ENCODE data around the gene SLC25A33.

The SLC25A33 gene

GRCh38 chr1:9599741-9600140, 60.5 kb downstream of the SLC25A33 start:
- Histone ChIP-seq H3K27me3 (ENCODE audit: insufficient read depth, poor library complexity, severe bottlenecking) (no peaks in the 10 kb centered on the region), H3K27ac (replicated peaks) (no peak overlapping the region), H3K4me3 (replicated peaks; ENCODE audit: insufficient read depth, low read length) (no peak overlapping the region)
- DNase-seq (ENCODE audit: low read depth in 1 of 2, low spot score in 1 of 2) = no peak
- no peak for TF ChIP-seq SPI1 (IDR thresholded peaks at IDR 0.05; ENCODE audit: borderline replicate concordance, low read depth)
- TF ChIP-seq POLR2AphosphoS5 (IDR thresholded peaks at IDR 0.05; ENCODE audit: low read depth) = no peak
- no peak for TF ChIP-seq REST (IDR thresholded peaks at IDR 0.05; ENCODE audit: insufficient replicate concordance, low read depth)
- no peak for TF ChIP-seq CTCF (IDR thresholded peaks at IDR 0.05; ENCODE audit: insufficient read depth, low read length)
- TF ChIP-seq GABPA (IDR thresholded peaks at IDR 0.05; ENCODE audit: low read depth) = no peak

- TF ChIP-seq CTCF (IDR thresholded peaks at IDR 0.05; ENCODE audit: insufficient read depth, low read length) (no peak), REST (IDR thresholded peaks at IDR 0.05; ENCODE audit: insufficient replicate concordance, low read depth) (no peak), GABPA (IDR thresholded peaks at IDR 0.05; ENCODE audit: low read depth) (no peak), SPI1 (IDR thresholded peaks at IDR 0.05; ENCODE audit: borderline replicate concordance, low read depth) (no peak), POLR2AphosphoS5 (IDR thresholded peaks at IDR 0.05; ENCODE audit: low read depth) (no peak)
Measured at GRCh38 chr1:9600861-9601834, 61.9 kb downstream of the SLC25A33 start.

GRCh38 chr1:9601942-9602793, 62.9 kb downstream of the SLC25A33 start:
- no peak for DNase-seq (ENCODE audit: low read depth in 1 of 2, low spot score in 1 of 2)
- TF ChIP-seq SPI1 (IDR thresholded peaks at IDR 0.05; ENCODE audit: borderline replicate concordance, low read depth) = no peak
- TF ChIP-seq GABPA (IDR thresholded peaks at IDR 0.05; ENCODE audit: low read depth) = no peak
- no peak for TF ChIP-seq CTCF (IDR thresholded peaks at IDR 0.05; ENCODE audit: insufficient read depth, low read length)
- TF ChIP-seq POLR2AphosphoS5 (IDR thresholded peaks at IDR 0.05; ENCODE audit: low read depth) = no peak
- no peak overlapping the region for H3K27ac ChIP-seq (replicated peaks)
- no peaks in the 10 kb centered on the region for H3K27me3 ChIP-seq (ENCODE audit: insufficient read depth, poor library complexity, severe bottlenecking)
- H3K4me3 ChIP-seq (replicated peaks; ENCODE audit: insufficient read depth, low read length) = no peak overlapping the region

More at GRCh38 chr1:9600861-9601834, 61.9 kb downstream of the SLC25A33 start:
- no peak overlapping the region for H3K4me3 ChIP-seq (replicated peaks; ENCODE audit: insufficient read depth, low read length)
- no peak overlapping the region for H3K27ac ChIP-seq (replicated peaks)
- H3K27me3 ChIP-seq (ENCODE audit: insufficient read depth, poor library complexity, severe bottlenecking) = no peaks in the 10 kb centered on the region
- DNase-seq (ENCODE audit: low read depth in 1 of 2, low spot score in 1 of 2) = no peak
